T47D (cell line): ENCODE results near the gene HLA-A.

Source experiments
- DNase-seq, 2 experiments: peaks; one replicate each; pipeline versions ENCODE4 v3.0.0 to v3.0.0-alpha.2; 2011 to 2012; ENCODE audit warnings: low read depth in 1 of 2, low spot score in 1 of 2
- JUND ChIP-seq: IDR thresholded peaks from 2 replicates; pipeline ENCODE4 v1.6.1; 2012; ENCODE audit warnings: low read depth
- in situ Hi-C: cut with HindIII; loops from 2 replicates; pipeline ENCODE4 v1.10.0; 2016; ENCODE audit warnings: low sequenced_read_pairs, low pct_unique_long_range_greater_than_20kb

Gene HLA-A

GRCh38 chr6:29990931-29991330 lies 48.6 kb downstream of the HLA-A start:
- DNase-seq: no peak
- in situ Hi-C loops: no loop called here
- no peak for TF ChIP-seq JUND

GRCh38 chr6:29992807-29993206 lies 50.5 kb downstream of the HLA-A start:
- in situ Hi-C loops: no loop called here
- TF ChIP-seq JUND: no peak
- DNase-seq: no peak

GRCh38 chr6:29994826-29995225 lies 52.5 kb downstream of the HLA-A start:
- no peak for DNase-seq
- in situ Hi-C loops: no loop called here
- TF ChIP-seq JUND: no peak

- in situ Hi-C loops: no loop called here
- TF ChIP-seq JUND: no peak
- DNase-seq: peak in 1 of 2 experiments; percentile 5
These were observed 53.0 kb downstream of the HLA-A start for GRCh38 chr6:29995340-29995777.
